Bronchial epithelial cell (primary cell): Measurements from ENCODE around the gene ZNF330. TPM values are rescaled to one million over a fixed set of nuclear protein-coding genes. Genes with fewer than 3 reads are reported as not detected.

ENCODE experiments used
- DNase-seq: peaks from one replicate; pipeline ENCODE4 v3.0.0-alpha.2; 2010; ENCODE audit warnings: low read depth
- FAIRE-seq: peaks from 2 replicates; lab custom pipeline; 2011; peaks lifted over from hg19 to GRCh38; lab: Jason Lieb, UNC
- H3K27me3 ChIP-seq: 2 replicates; pipeline ENCODE4 v1.5.1; 2011; ENCODE audit warnings: low read length; ENCODE audit not compliant: control insufficient read depth, insufficient read depth
- H3K36me3 ChIP-seq: 2 replicates; pipeline ENCODE4 v1.5.1; 2011; ENCODE audit warnings: low read length; ENCODE audit not compliant: control insufficient read depth, insufficient read depth
- H3K4me3 ChIP-seq: 2 replicates; pipeline ENCODE4 v1.5.1; 2011; ENCODE audit warnings: mild to moderate bottlenecking, low read depth, low read length, control low read depth
- total RNA-seq: library from RNA; depleted of rRNA; stranded (reverse); fragments of >200 nt; gene quantifications from 2 replicates; pipeline ENCODE4 v1.2.1, GENCODE V29; 2014
- TF ChIP-seq, protein P1 (sequence below): IDR thresholded peaks from 2 replicates; pipeline ENCODE4 v1.5.1; 2011; ENCODE audit warnings: mild to moderate bottlenecking, moderate library complexity, low read length, control low read depth, inconsistent platforms; ENCODE audit not compliant: insufficient read depth, severe bottlenecking

ZNF330 gene
- total RNA-seq, 1 donor from 2014 or later, result 42.4 TPM

DNA sequence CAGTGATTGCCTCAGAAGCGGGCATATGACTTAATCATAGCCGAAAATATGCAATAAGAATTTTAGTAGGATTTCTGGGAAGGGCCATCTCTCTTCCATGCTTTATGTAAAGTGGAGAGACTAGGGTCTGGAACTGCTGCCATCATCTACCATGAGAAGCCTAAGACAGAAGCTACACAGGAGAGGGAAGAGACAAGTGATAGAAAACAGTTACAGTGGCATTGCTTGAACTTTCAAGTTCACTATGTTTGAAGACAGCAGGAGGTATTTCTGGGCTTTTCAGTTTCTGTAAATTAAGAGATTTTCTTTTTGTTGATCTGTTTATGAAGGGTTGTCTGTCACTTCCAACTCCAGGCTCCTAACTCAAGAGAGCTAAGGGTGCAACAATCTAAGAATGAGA is 62.5 kb downstream of the ZNF330 start:
- TF ChIP-seq, protein P1, sequence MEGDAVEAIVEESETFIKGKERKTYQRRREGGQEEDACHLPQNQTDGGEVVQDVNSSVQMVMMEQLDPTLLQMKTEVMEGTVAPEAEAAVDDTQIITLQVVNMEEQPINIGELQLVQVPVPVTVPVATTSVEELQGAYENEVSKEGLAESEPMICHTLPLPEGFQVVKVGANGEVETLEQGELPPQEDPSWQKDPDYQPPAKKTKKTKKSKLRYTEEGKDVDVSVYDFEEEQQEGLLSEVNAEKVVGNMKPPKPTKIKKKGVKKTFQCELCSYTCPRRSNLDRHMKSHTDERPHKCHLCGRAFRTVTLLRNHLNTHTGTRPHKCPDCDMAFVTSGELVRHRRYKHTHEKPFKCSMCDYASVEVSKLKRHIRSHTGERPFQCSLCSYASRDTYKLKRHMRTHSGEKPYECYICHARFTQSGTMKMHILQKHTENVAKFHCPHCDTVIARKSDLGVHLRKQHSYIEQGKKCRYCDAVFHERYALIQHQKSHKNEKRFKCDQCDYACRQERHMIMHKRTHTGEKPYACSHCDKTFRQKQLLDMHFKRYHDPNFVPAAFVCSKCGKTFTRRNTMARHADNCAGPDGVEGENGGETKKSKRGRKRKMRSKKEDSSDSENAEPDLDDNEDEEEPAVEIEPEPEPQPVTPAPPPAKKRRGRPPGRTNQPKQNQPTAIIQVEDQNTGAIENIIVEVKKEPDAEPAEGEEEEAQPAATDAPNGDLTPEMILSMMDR, result no peak
- Histone ChIP-seq H3K4me3 (no peak overlapping the region), H3K27me3 (no peaks in the 10 kb centered on the region), H3K36me3 (no peaks in the 10 kb centered on the region)
- DNase-seq (no peak), FAIRE-seq (no peak)

DNA sequence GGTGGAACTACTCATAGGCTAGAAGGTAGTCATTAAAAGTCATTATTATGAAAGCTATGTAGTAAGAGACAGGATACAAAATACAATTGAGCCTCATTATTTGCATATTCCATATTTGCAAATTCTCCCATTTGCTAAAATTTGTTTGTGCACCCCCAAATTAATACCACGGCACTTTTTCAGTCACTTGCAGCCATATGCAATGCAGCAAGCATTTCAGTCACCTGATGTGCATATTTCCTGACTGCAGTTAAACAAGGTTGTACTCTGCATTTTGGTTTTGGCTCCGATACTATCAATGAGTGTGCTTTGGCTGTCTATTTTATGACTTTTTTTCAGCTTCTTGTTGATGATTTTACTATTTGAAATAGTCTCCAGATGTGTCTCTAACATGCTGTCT is 62.9 kb downstream of the ZNF330 start:
- DNase-seq (no peak), FAIRE-seq (no peak)
- Histone ChIP-seq H3K4me3 (no peak overlapping the region), H3K27me3 (no peaks in the 10 kb centered on the region), H3K36me3 (no peaks in the 10 kb centered on the region)
- TF ChIP-seq, protein P1, result no peak

Other genes starting within 250 kb of the ZNF330 start
- under 0.01 and 0.13 TPM in 2 replicates for gene RNF150, start 87.4 kb upstream of the ZNF330 start, total RNA-seq